Ascending aorta (tissue), 2 donors: ENCODE data around the gene OSM. TPM values are rescaled to one million over a fixed set of nuclear protein-coding genes. Genes with fewer than 3 reads are reported as not detected.
A peak's percentile ranks its signal among the peaks of the same experiment; 100 is the strongest.

ENCODE experiments used
- DNase-seq, 2 donors: peaks; one replicate each; pipeline ENCODE4 v3.0.0-alpha.2; 2019; ENCODE audit warnings: low spot score in 2 of 2
- H3K27ac ChIP-seq, 2 donors: fragments of 200-600 bp; sonication (generic); one replicate each; pipeline ENCODE4 v1.5.1; 2016 to 2017; ENCODE audit warnings: mild to moderate bottlenecking in 1 of 2
- H3K27me3 ChIP-seq: fragments of 200-600 bp; sonication (generic); one replicate; pipeline ENCODE4 v1.5.1; 2017
- H3K36me3 ChIP-seq, 2 donors: fragments of 200-600 bp; sonication (generic); one replicate each; pipeline ENCODE4 v1.5.1; 2016
- H3K4me1 ChIP-seq, 2 donors: fragments of 200-600 bp; sonication (generic); one replicate each; pipeline ENCODE4 v1.5.1; 2016 to 2017; ENCODE audit warnings: mild to moderate bottlenecking in 1 of 2
- H3K4me3 ChIP-seq, 2 donors: fragments of 200-600 bp; sonication (generic); one replicate each; pipeline ENCODE4 v1.5.1; 2016 to 2017; ENCODE audit warnings: mild to moderate bottlenecking in 1 of 2
- H3K9me3 ChIP-seq, 2 donors: fragments of 200-600 bp; sonication (generic); one replicate each; pipeline ENCODE4 v1.5.1; 2016
- CTCF ChIP-seq, 3 experiments: fragments of 200-600 bp in 2 of 3; fragments of 450-650 bp in 1 of 3; sonication (generic) in 2 of 3; IDR thresholded peaks; one replicate each; pipeline ENCODE4 v1.5.1; 2016 to 2019; ENCODE audit warnings: antibody characterized with exemption in 3 of 3, mild to moderate bottlenecking in 1 of 3, moderate library complexity in 1 of 3
- intact Hi-C: fragments of 100-400 bp; cut with DNase I; formaldehyde crosslinking; loops from one replicate; pipeline ENCODE4 v1.15.1; 2023
- total RNA-seq: library from RNA; depleted of rRNA; stranded (reverse); fragments of >200 nt; gene quantifications from one replicate; pipeline ENCODE4 v1.1.0, GENCODE V29; 2016

The OSM gene
- total RNA-seq, 1 donor from 2014 or later: not detected

GRCh38 chr22:30283342-30283741 is 16.7 kb upstream of the OSM start:
- Histone ChIP-seq H3K27ac (no peak overlapping the region), H3K27me3 (no peaks in the 10 kb centered on the region), H3K9me3 (no peaks in the 10 kb centered on the region), H3K36me3 (peaks cover 22 to 39% of the 10 kb centered on the region in 2 donors), H3K4me1 (peaks cover 0 to 8% of the 10 kb centered on the region in 2 donors), H3K4me3 (no peak overlapping the region)
- DNase-seq: no peak
- intact Hi-C loops: no loop called here
- TF ChIP-seq CTCF (IDR thresholded peaks at IDR 0.05): no peak

GRCh38 chr22:30282616-30283046 is 16.0 kb upstream of the OSM start:
- Histone ChIP-seq H3K4me1 (peaks cover 2 to 12% of the 10 kb centered on the region in 2 donors), H3K27me3 (no peaks in the 10 kb centered on the region), H3K27ac (no peak overlapping the region), H3K4me3 (no peak overlapping the region), H3K36me3 (peaks cover 22 to 39% of the 10 kb centered on the region in 2 donors), H3K9me3 (no peaks in the 10 kb centered on the region)
- TF ChIP-seq CTCF (IDR thresholded peaks at IDR 0.05): no peak
- DNase-seq: no peak
- intact Hi-C loops: no loop called here

GRCh38 chr22:30280505-30280904 is 13.9 kb upstream of the OSM start:
- H3K4me3 ChIP-seq: no peak overlapping the region
- DNase-seq: no peak
- H3K4me1 ChIP-seq: peaks cover 7 to 13% of the 10 kb centered on the region in 2 donors
- H3K27ac ChIP-seq: no peak overlapping the region
- H3K36me3 ChIP-seq: peaks cover 14 to 25% of the 10 kb centered on the region in 2 donors
- no peaks in the 10 kb centered on the region for H3K27me3 ChIP-seq
- intact Hi-C loops: no loop called here
- no peaks in the 10 kb centered on the region for H3K9me3 ChIP-seq
- no peak for TF ChIP-seq CTCF (IDR thresholded peaks at IDR 0.05)

GRCh38 chr22:30279932-30280331 is 13.3 kb upstream of the OSM start:
- H3K27ac ChIP-seq: no peak overlapping the region
- no peaks in the 10 kb centered on the region for H3K9me3 ChIP-seq
- H3K36me3 ChIP-seq: peaks cover 8 to 20% of the 10 kb centered on the region in 2 donors
- no peak for TF ChIP-seq CTCF (IDR thresholded peaks at IDR 0.05)
- no peak overlapping the region for H3K4me3 ChIP-seq
- H3K27me3 ChIP-seq: no peaks in the 10 kb centered on the region
- H3K4me1 ChIP-seq: peaks cover 7 to 13% of the 10 kb centered on the region in 2 donors
- intact Hi-C loops: no loop called here
- no peak for DNase-seq

- Histone ChIP-seq H3K4me1 (peaks cover 7 to 13% of the 10 kb centered on the region in 2 donors), H3K36me3 (peaks cover 3 to 13% of the 10 kb centered on the region in 2 donors), H3K27me3 (no peaks in the 10 kb centered on the region), H3K27ac (no peak overlapping the region), H3K4me3 (no peak overlapping the region), H3K9me3 (no peaks in the 10 kb centered on the region)
- DNase-seq: peak in 1 of 2 donors; percentile 80
- intact Hi-C loops: no loop called here
- no peak for TF ChIP-seq CTCF (IDR thresholded peaks at IDR 0.05)
Measured at GRCh38 chr22:30279046-30279788, 12.6 kb upstream of the OSM start.
